Right lobe of liver (tissue), 4 donors: ENCODE results near the gene PDE6H.

Experiments used
- CTCF ChIP-seq, 4 donors: fragments of 200-600 bp in 3 of 4; fragments of 450-650 bp in 1 of 4; IDR thresholded peaks; one replicate each; pipeline versions ENCODE4 v1.5.1 to v1.8.0; 2016 to 2022; ENCODE audit warnings: antibody characterized with exemption in 4 of 4, mild to moderate bottlenecking in 2 of 4
- POLR2A ChIP-seq: fragments of 450-650 bp; IDR thresholded peaks from one replicate; pipeline ENCODE4 v1.6.1; 2017; ENCODE audit warnings: antibody characterized with exemption, mild to moderate bottlenecking
- donor health status: DM: no; HTN: no; CAD: no.
- donor health status: DM: no; HTN: no; CAD: no.
- donor health status: DM: no; HTN: yes; CAD: no.

- TF ChIP-seq CTCF (IDR thresholded peaks at IDR 0.05) = no peak
- TF ChIP-seq POLR2A = no peak
Measured at GRCh38 chr12:14964406-14964805, 8.4 kb upstream of the PDE6H start.
